HepG2 (cell line): ENCODE measurements around the gene PTPN13.

Experiments used
- KLF9 ChIP-seq: IDR thresholded peaks from 2 replicates; pipeline ENCODE4 v1.6.1; 2016; ENCODE audit warnings: low read depth
- PCBP2 ChIP-seq: fragments of 200-400 bp; formaldehyde crosslinking; optimal IDR thresholded peaks from 2 replicates; pipeline ENCODE3; 2018; ENCODE audit warnings: low read length, low read depth; ENCODE audit not compliant: poor library complexity, severe bottlenecking
- POLR2A ChIP-seq, 2 experiments: IDR thresholded peaks; 2 replicates each; pipeline ENCODE4 v1.6.1; 2011; ENCODE audit warnings: low read depth in 2 of 2, low read length in 2 of 2, mild to moderate bottlenecking in 1 of 2, moderate library complexity in 1 of 2; ENCODE audit not compliant: insufficient read depth in 1 of 2
- RFX5 ChIP-seq: IDR thresholded peaks from 2 replicates; pipeline ENCODE4 v1.6.1; 2011; ENCODE audit warnings: low read depth, low read length, improper control_type of control experiment
- ZNF251 ChIP-seq: sonication (generic); formaldehyde crosslinking; IDR thresholded peaks from 2 replicates; pipeline ENCODE4 v1.9.0; 2021; ENCODE audit warnings: mild to moderate bottlenecking, missing genetic modification reagents
- ZNF777 ChIP-seq: sonication (generic); formaldehyde crosslinking; IDR thresholded peaks from 2 replicates; pipeline ENCODE4 v1.4.0; 2020; ENCODE audit warnings: missing genetic modification reagents
- TF ChIP-seq, protein P1 (sequence below): sonication (generic); formaldehyde crosslinking; IDR thresholded peaks from 2 replicates; pipeline ENCODE4 v1.5.0; 2020; ENCODE audit warnings: mild to moderate bottlenecking, missing genetic modification reagents, moderate library complexity
- TF ChIP-seq, protein P2 (sequence below): sonication (generic); formaldehyde crosslinking; IDR thresholded peaks from 2 replicates; pipeline ENCODE4 v1.5.0; 2020; ENCODE audit warnings: mild to moderate bottlenecking, missing genetic modification reagents, borderline replicate concordance
- TF ChIP-seq, protein P3 (sequence below): sonication (generic); formaldehyde crosslinking; IDR thresholded peaks from 2 replicates; pipeline ENCODE4 v1.8.0; 2022; ENCODE audit warnings: mild to moderate bottlenecking, missing genetic modification reagents, borderline replicate concordance

- TF ChIP-seq, protein P1, sequence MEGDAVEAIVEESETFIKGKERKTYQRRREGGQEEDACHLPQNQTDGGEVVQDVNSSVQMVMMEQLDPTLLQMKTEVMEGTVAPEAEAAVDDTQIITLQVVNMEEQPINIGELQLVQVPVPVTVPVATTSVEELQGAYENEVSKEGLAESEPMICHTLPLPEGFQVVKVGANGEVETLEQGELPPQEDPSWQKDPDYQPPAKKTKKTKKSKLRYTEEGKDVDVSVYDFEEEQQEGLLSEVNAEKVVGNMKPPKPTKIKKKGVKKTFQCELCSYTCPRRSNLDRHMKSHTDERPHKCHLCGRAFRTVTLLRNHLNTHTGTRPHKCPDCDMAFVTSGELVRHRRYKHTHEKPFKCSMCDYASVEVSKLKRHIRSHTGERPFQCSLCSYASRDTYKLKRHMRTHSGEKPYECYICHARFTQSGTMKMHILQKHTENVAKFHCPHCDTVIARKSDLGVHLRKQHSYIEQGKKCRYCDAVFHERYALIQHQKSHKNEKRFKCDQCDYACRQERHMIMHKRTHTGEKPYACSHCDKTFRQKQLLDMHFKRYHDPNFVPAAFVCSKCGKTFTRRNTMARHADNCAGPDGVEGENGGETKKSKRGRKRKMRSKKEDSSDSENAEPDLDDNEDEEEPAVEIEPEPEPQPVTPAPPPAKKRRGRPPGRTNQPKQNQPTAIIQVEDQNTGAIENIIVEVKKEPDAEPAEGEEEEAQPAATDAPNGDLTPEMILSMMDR (CRISPR knock-in tag) = no peak
- TF ChIP-seq POLR2A (IDR thresholded peaks at IDR 0.05; ENCODE audit: insufficient read depth in 1 of 2, low read depth in 2 of 2, low read length in 2 of 2) (no peak), PCBP2 (no peak), KLF9 (CRISPR knock-in tag) (no peak), ZNF251 (no peak), ZNF777 (no peak), RFX5 (no peak)
- TF ChIP-seq, protein P2, sequence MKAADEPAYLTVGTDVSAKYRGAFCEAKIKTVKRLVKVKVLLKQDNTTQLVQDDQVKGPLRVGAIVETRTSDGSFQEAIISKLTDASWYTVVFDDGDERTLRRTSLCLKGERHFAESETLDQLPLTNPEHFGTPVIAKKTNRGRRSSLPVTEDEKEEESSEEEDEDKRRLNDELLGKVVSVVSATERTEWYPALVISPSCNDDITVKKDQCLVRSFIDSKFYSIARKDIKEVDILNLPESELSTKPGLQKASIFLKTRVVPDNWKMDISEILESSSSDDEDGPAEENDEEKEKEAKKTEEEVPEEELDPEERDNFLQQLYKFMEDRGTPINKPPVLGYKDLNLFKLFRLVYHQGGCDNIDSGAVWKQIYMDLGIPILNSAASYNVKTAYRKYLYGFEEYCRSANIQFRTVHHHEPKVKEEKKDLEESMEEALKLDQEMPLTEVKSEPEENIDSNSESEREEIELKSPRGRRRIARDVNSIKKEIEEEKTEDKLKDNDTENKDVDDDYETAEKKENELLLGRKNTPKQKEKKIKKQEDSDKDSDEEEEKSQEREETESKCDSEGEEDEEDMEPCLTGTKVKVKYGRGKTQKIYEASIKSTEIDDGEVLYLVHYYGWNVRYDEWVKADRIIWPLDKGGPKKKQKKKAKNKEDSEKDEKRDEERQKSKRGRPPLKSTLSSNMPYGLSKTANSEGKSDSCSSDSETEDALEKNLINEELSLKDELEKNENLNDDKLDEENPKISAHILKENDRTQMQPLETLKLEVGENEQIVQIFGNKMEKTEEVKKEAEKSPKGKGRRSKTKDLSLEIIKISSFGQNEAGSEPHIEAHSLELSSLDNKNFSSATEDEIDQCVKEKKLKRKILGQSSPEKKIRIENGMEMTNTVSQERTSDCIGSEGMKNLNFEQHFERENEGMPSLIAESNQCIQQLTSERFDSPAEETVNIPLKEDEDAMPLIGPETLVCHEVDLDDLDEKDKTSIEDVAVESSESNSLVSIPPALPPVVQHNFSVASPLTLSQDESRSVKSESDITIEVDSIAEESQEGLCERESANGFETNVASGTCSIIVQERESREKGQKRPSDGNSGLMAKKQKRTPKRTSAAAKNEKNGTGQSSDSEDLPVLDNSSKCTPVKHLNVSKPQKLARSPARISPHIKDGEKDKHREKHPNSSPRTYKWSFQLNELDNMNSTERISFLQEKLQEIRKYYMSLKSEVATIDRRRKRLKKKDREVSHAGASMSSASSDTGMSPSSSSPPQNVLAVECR = no peak
- TF ChIP-seq, protein P3, sequence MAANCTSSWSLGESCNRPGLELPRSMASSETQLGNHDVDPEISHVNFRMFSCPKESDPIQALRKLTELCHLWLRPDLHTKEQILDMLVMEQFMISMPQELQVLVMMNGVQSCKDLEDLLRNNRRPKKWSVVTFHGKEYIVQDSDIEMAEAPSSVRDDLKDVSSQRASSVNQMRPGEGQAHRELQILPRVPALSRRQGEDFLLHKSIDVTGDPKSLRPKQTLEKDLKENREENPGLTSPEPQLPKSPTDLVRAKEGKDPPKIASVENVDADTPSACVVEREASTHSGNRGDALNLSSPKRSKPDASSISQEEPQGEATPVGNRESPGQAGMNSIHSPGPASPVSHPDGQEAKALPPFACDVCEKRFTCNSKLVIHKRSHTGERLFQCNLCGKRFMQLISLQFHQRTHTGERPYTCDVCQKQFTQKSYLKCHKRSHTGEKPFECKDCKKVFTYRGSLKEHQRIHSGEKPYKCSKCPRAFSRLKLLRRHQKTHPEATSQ (CRISPR knock-in tag) = no peak
These were observed 262.8 kb downstream of the PTPN13 start for GRCh38 chr4:86856896-86857295.
